ENCODE measurements around the gene CACHD1. TPM values are rescaled to one million over a fixed set of nuclear protein-coding genes. Genes with fewer than 3 reads are reported as not detected.

Gene CACHD1
- total RNA-seq, 4 donors from 2014 or later, result 1.6 to 3.2 (median 2.2) TPM; not detected in 1

DNA sequence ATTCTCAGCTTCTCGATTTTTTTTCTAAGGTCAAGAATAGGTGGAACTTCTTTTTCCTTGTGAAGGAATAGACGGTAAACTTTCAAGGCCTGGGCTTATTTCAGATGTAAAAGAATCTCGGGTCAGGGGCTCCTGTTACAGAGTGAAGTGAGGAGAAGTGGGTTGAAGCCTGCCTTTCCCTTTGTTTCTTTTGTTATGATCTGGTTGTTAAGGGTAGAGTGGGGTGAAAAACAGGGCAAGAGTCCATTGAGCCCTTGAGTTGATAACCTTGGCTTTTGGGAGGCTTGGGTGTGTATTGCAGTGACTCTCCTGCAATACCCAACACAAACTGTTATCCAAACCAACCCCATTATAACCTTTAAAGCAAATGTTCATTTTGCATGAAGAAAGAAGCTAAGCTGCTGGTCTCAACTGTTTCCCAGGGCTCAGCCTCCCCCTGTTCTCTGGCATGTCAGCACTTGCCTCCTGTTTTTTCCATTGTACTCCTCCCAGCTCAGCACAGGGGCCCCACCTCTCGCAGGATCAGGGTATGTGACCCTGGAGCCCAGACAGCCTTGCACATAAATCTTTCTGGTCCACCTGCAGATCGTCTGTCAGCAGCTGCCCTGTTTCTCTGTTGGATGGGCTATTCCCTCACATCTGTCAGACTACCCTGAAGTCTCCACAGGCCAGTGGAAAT, 102.4 kb downstream of the CACHD1 start:
- WGBS, 2 donors (ENCODE audit: low coverage in 1 of 2), result 80 to 92% methylated on average over 4 to 5 of the region's 5 CpGs
- TF ChIP-seq POLR2AphosphoS5 (IDR thresholded peaks at IDR 0.05), result no peak
- no peak overlapping the region for H3K4me3 ChIP-seq
- H3K4me1 ChIP-seq, result peaks cover 0 to 4% (median 0%) of the 10 kb centered on the region in 4 donors
- in situ Hi-C loops (cut with MboI; ENCODE audit: low pct_ligation_motif_present in 1 of 4, low pct_unique_long_range_greater_than_20kb in 1 of 4, low sequenced_read_pairs in 3 of 4), result no loop called here
- H3K9me3 ChIP-seq, result no peaks in the 10 kb centered on the region
- intact Hi-C loops (cut with DNase I; ENCODE audit: low total_unique reads), result no loop called here
- DNase-seq, result no peak
- H3K27ac ChIP-seq, result no peak overlapping the region
- no peaks in the 10 kb centered on the region for H3K36me3 ChIP-seq
- H3K27me3 ChIP-seq, result no peaks in the 10 kb centered on the region

DNA sequence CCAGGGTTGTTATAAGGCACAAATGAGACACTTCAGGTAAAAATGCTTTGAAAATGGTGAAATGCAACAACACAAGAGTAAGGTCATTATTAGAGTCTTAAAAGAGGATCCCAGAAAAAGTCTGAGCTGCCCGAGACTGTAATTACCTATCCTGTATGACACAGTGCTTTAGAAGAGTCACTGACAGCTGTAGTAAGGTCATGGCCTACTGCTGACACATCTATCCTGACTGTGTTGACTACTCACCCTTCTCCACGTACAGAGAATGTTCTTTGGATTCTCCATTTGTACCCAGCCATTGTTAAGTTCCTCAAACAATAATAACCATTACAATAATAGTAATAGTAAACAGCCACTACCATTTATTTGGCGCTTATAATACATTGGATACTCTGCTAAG, 104.4 kb downstream of the CACHD1 start:
- no peaks in the 10 kb centered on the region for H3K36me3 ChIP-seq
- TF ChIP-seq, protein P1, sequence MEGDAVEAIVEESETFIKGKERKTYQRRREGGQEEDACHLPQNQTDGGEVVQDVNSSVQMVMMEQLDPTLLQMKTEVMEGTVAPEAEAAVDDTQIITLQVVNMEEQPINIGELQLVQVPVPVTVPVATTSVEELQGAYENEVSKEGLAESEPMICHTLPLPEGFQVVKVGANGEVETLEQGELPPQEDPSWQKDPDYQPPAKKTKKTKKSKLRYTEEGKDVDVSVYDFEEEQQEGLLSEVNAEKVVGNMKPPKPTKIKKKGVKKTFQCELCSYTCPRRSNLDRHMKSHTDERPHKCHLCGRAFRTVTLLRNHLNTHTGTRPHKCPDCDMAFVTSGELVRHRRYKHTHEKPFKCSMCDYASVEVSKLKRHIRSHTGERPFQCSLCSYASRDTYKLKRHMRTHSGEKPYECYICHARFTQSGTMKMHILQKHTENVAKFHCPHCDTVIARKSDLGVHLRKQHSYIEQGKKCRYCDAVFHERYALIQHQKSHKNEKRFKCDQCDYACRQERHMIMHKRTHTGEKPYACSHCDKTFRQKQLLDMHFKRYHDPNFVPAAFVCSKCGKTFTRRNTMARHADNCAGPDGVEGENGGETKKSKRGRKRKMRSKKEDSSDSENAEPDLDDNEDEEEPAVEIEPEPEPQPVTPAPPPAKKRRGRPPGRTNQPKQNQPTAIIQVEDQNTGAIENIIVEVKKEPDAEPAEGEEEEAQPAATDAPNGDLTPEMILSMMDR (IDR thresholded peaks at IDR 0.05), result no peak
- TF ChIP-seq POLR2AphosphoS5 (IDR thresholded peaks at IDR 0.05) (no peak), POLR2A (IDR thresholded peaks at IDR 0.05) (no peak), EP300 (IDR thresholded peaks at IDR 0.05; ENCODE audit: low read depth) (no peak)
- intact Hi-C loops (cut with DNase I; ENCODE audit: low total_unique reads), result no loop called here
- no peaks in the 10 kb centered on the region for H3K9me3 ChIP-seq
- in situ Hi-C loops (cut with MboI; ENCODE audit: low pct_ligation_motif_present in 1 of 4, low pct_unique_long_range_greater_than_20kb in 1 of 4, low sequenced_read_pairs in 3 of 4), result no loop called here
- WGBS, 2 donors (ENCODE audit: low coverage in 1 of 2), result 82 to 83% methylated on average over 2 to 3 of the region's 3 CpGs
- H3K4me1 ChIP-seq, result no peaks in the 10 kb centered on the region
- no peak overlapping the region for H3K4me3 ChIP-seq
- DNase-seq, result no peak
- no peak overlapping the region for H3K27ac ChIP-seq
- no peaks in the 10 kb centered on the region for H3K27me3 ChIP-seq

DNA sequence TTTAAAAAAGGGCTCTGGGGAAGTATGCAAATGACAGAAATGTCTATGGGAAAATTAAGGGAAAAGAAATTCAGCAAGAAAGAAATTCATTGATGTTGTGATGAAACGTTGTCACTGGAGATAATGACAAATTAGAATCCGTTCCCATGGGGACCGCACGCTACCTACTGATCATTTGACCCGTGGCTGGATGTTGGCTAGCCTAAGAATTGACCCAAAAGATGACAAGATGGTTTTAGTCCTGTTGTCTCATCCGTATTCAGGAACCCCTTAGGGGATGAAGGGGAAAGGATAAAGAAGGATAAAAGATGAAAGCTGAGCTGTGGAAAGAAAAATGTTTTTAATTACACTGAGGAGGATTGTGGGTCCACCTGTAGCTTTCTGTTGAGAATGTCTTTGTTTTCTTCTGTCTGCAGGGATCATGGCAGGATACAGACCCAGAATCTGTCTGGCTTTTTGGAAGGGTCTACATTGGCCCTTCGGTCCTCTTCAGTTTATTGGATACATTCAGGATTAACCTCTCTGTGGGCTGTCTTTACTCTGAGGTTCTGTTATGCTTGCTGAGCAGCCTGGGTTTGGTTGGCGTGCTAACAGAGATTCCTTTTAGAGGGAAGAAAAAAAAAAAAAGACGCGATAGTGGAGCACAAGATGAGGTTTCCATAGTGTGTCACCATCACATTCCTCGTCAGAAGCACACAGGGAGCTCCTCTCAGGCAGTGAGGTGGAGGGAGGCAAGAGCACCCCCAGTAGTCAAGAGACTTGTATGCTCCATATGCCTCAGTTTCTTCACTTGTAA, 106.2 kb downstream of the CACHD1 start:
- WGBS, 2 donors (ENCODE audit: low coverage in 1 of 2), result 75 to 80% methylated on average over 7 to 11 of the region's 11 CpGs

DNA sequence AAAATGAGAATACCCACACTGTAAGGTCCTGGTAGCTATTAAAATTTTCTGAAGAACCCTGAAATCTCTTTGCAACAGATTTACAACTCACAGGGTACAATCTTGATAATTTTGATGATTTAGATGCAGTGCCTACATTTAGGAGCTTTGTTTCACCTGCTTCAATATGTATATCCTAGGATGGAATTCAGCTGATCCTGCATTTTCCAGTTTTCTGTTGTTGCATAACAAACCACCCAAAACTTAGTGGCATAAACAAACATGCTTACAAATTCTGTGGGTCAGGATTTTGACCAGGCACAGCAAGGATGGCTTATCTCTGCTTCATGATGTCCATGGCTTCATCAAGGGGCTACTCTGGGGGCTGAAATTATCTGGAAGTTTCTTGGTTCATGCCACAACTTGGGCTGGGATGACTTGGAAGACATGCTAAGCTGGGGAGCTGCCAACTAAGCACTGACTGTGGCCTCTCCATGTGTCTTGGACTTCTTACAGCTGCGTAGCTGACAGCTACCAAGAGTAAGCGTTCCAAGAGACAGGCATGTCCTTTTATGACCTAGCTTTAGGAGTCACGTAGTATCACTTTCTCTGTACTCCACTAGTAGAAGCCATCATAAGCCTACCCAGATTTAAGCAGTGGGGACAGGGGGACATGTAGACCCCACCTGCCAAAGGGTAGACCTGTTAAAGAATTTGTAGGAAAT, 108.5 kb downstream of the CACHD1 start:
- H3K4me3 ChIP-seq, result no peak overlapping the region
- H3K27me3 ChIP-seq, result no peaks in the 10 kb centered on the region
- DNase-seq, result no peak
- H3K9me3 ChIP-seq, result no peaks in the 10 kb centered on the region
- H3K36me3 ChIP-seq, result no peaks in the 10 kb centered on the region
- intact Hi-C loops (cut with DNase I; ENCODE audit: low total_unique reads) (no loop called here), in situ Hi-C loops (cut with MboI; ENCODE audit: low pct_ligation_motif_present in 1 of 4, low pct_unique_long_range_greater_than_20kb in 1 of 4, low sequenced_read_pairs in 3 of 4) (no loop called here)
- 80% methylated on average over 3 of the region's 3 CpGs; no CpG with 5 or more reads in 1 of the 2 donors for WGBS, 2 donors (ENCODE audit: low coverage in 1 of 2)
- TF ChIP-seq EP300 (IDR thresholded peaks at IDR 0.05; ENCODE audit: low read depth) (no peak), POLR2AphosphoS5 (IDR thresholded peaks at IDR 0.05) (no peak), POLR2A (IDR thresholded peaks at IDR 0.05) (no peak)
- TF ChIP-seq, protein P1 (IDR thresholded peaks at IDR 0.05), result no peak
- peaks cover 0 to 5% (median 0%) of the 10 kb centered on the region in 4 donors for H3K4me1 ChIP-seq
- H3K27ac ChIP-seq, result no peak overlapping the region

More for the DNA sequence above, 106.2 kb downstream of the CACHD1 start:
- H3K4me1 ChIP-seq, result no peaks in the 10 kb centered on the region
- no peaks in the 10 kb centered on the region for H3K9me3 ChIP-seq
- no peak for DNase-seq
- no peaks in the 10 kb centered on the region for H3K36me3 ChIP-seq
- in situ Hi-C loops (cut with MboI; ENCODE audit: low pct_ligation_motif_present in 1 of 4, low pct_unique_long_range_greater_than_20kb in 1 of 4, low sequenced_read_pairs in 3 of 4) (no loop called here), intact Hi-C loops (cut with DNase I; ENCODE audit: low total_unique reads) (no loop called here)
- H3K4me3 ChIP-seq, result no peak overlapping the region
- no peaks in the 10 kb centered on the region for H3K27me3 ChIP-seq
- TF ChIP-seq, protein P1 (IDR thresholded peaks at IDR 0.05), result no peak
- TF ChIP-seq POLR2AphosphoS5 (IDR thresholded peaks at IDR 0.05) (no peak), EP300 (IDR thresholded peaks at IDR 0.05; ENCODE audit: low read depth) (no peak), POLR2A (IDR thresholded peaks at IDR 0.05) (no peak)
- H3K27ac ChIP-seq, result no peak overlapping the region
